Suprapubic skin (tissue), 4 donors: Measurements from ENCODE around the gene TRIAP1. TPM values are rescaled to one million over a fixed set of nuclear protein-coding genes. Genes with fewer than 3 reads are reported as not detected.
"Not testable (repeated sequence)": the region's sequence is repeated elsewhere in the genome, so short reads cannot be mapped to it uniquely, and the experiment has no call there.

ENCODE experiments used
- DNase-seq, 2 donors: peaks; one replicate each; pipeline ENCODE4 v3.0.0-alpha.2; 2019; ENCODE audit warnings: low spot score in 2 of 2
- H3K27ac ChIP-seq: fragments of 200-600 bp; sonication (generic); one replicate; pipeline ENCODE4 v1.5.1; 2019
- H3K27me3 ChIP-seq: fragments of 200-600 bp; sonication (generic); one replicate; pipeline ENCODE4 v1.5.1; 2019
- H3K36me3 ChIP-seq: fragments of 200-600 bp; sonication (generic); one replicate; pipeline ENCODE4 v1.5.1; 2019
- H3K4me1 ChIP-seq: fragments of 200-600 bp; sonication (generic); one replicate; pipeline ENCODE4 v1.5.1; 2019
- H3K4me3 ChIP-seq: fragments of 200-600 bp; sonication (generic); one replicate; pipeline ENCODE4 v1.5.1; 2019; ENCODE audit warnings: mild to moderate bottlenecking
- H3K9me3 ChIP-seq: fragments of 200-600 bp; sonication (generic); one replicate; pipeline ENCODE4 v1.5.1; 2019
- CTCF ChIP-seq, 2 donors: fragments of 200-600 bp in 1 of 2; fragments of 450-650 bp in 1 of 2; sonication (generic) in 1 of 2; IDR thresholded peaks; one replicate each; pipeline ENCODE4 v1.5.1; 2016 to 2019; ENCODE audit warnings: antibody characterized with exemption in 2 of 2, mild to moderate bottlenecking in 1 of 2, moderate library complexity in 1 of 2
- EP300 ChIP-seq: sonication (generic); formaldehyde crosslinking; IDR thresholded peaks from one replicate; pipeline ENCODE4 v1.6.1; 2017; ENCODE audit warnings: antibody characterized with exemption
- POLR2A ChIP-seq, 2 donors: fragments of 450-650 bp; IDR thresholded peaks; one replicate each; pipeline ENCODE4 v1.6.1; 2017; ENCODE audit warnings: antibody characterized with exemption in 2 of 2, mild to moderate bottlenecking in 2 of 2, moderate library complexity in 2 of 2
- POLR2AphosphoS5 ChIP-seq, 3 donors: sonication (generic); formaldehyde crosslinking; IDR thresholded peaks; one replicate each; pipeline ENCODE4 v1.6.1; 2017; ENCODE audit warnings: antibody characterized with exemption in 3 of 3
- WGBS: methylation state at CpG from one replicate; pipeline ENCODE4 v1.1.5; 2018; 5-methylcytosine and 5-hydroxymethylcytosine counted together
- total RNA-seq, 4 donors: library from RNA; depleted of rRNA; stranded (reverse); fragments of >200 nt; gene quantifications; one replicate each; pipeline ENCODE4 v1.1.0, GENCODE V29; 2016

TRIAP1 gene
- total RNA-seq, 4 donors from 2014 or later = 9.7 to 22.9 (median 17.4) TPM

- Histone ChIP-seq H3K27me3 (no peaks in the 10 kb centered on the region), H3K36me3 (peaks cover 92% of the 10 kb centered on the region), H3K9me3 (no peaks in the 10 kb centered on the region), H3K4me3 (no peak overlapping the region), H3K27ac (no peak overlapping the region), H3K4me1 (no peaks in the 10 kb centered on the region)
- DNase-seq = no peak
- TF ChIP-seq POLR2AphosphoS5 (IDR thresholded peaks at IDR 0.05) (no peak), CTCF (IDR thresholded peaks at IDR 0.05) (no peak), EP300 (no peak), POLR2A (IDR thresholded peaks at IDR 0.05) (no peak)
- WGBS = 94% methylated on average over 3 of the region's 3 CpGs
Observed at GRCh38 chr12:120460157-120460556, 14.0 kb upstream of the TRIAP1 start.

GRCh38 chr12:120457133-120457532 is 10.9 kb upstream of the TRIAP1 start:
- Histone ChIP-seq H3K4me1 (no peaks in the 10 kb centered on the region), H3K4me3 (no peak overlapping the region), H3K27ac (no peak overlapping the region), H3K36me3 (peaks cover 71% of the 10 kb centered on the region), H3K9me3 (no peaks in the 10 kb centered on the region), H3K27me3 (no peaks in the 10 kb centered on the region)
- WGBS = 75% methylated on average over 6 of the region's 6 CpGs
- no peak for DNase-seq
- TF ChIP-seq POLR2AphosphoS5 (IDR thresholded peaks at IDR 0.05) (no peak), POLR2A (IDR thresholded peaks at IDR 0.05) (no peak), EP300 (no peak), CTCF (IDR thresholded peaks at IDR 0.05) (no peak)

GRCh38 chr12:120455302-120455701 is 9.1 kb upstream of the TRIAP1 start:
- H3K27ac ChIP-seq = no peak overlapping the region
- no peaks in the 10 kb centered on the region for H3K9me3 ChIP-seq
- no peak overlapping the region for H3K4me3 ChIP-seq
- no peaks in the 10 kb centered on the region for H3K4me1 ChIP-seq
- no peaks in the 10 kb centered on the region for H3K27me3 ChIP-seq
- H3K36me3 ChIP-seq = peaks cover 56% of the 10 kb centered on the region
- no peak for DNase-seq
- WGBS = 93% methylated on average over 7 of the region's 7 CpGs
- TF ChIP-seq POLR2AphosphoS5 (IDR thresholded peaks at IDR 0.05) = no peak
- no peak for TF ChIP-seq EP300
- no peak for TF ChIP-seq CTCF (IDR thresholded peaks at IDR 0.05)
- no peak for TF ChIP-seq POLR2A (IDR thresholded peaks at IDR 0.05)

- WGBS = 60% methylated on average over 4 of the region's 4 CpGs
- TF ChIP-seq POLR2A (IDR thresholded peaks at IDR 0.05) (no peak), CTCF (IDR thresholded peaks at IDR 0.05) (peak; percentile 9 to 70), POLR2AphosphoS5 (IDR thresholded peaks at IDR 0.05) (no peak)
- Histone ChIP-seq H3K36me3 (peaks cover 43% of the 10 kb centered on the region), H3K27me3 (no peaks in the 10 kb centered on the region), H3K4me1 (no peaks in the 10 kb centered on the region), H3K9me3 (no peaks in the 10 kb centered on the region), H3K27ac (no peak overlapping the region), H3K4me3 (no peak overlapping the region)
- DNase-seq = no peak
Observed at GRCh38 chr12:120453977-120454376, 7.8 kb upstream of the TRIAP1 start.

- DNase-seq = no peak
- H3K4me3 ChIP-seq = no peak overlapping the region
- H3K27ac ChIP-seq = no peak overlapping the region
- WGBS = 90% methylated on average over 3 of the region's 3 CpGs
- no peaks in the 10 kb centered on the region for H3K4me1 ChIP-seq
- H3K9me3 ChIP-seq = no peaks in the 10 kb centered on the region
- no peaks in the 10 kb centered on the region for H3K27me3 ChIP-seq
- H3K36me3 ChIP-seq = peaks cover 36% of the 10 kb centered on the region
- TF ChIP-seq POLR2A (IDR thresholded peaks at IDR 0.05) (no peak), CTCF (IDR thresholded peaks at IDR 0.05) (no peak), POLR2AphosphoS5 (IDR thresholded peaks at IDR 0.05) (no peak), EP300 (no peak)
Observed at GRCh38 chr12:120453060-120453750, 7.0 kb upstream of the TRIAP1 start.

- H3K36me3 ChIP-seq = peaks cover 29% of the 10 kb centered on the region
- not testable (repeated sequence) for H3K9me3 ChIP-seq, H3K27me3 ChIP-seq, H3K4me1 ChIP-seq, DNase-seq, H3K4me3 ChIP-seq, H3K27ac ChIP-seq
- WGBS = 86% methylated on average over 5 of the region's 5 CpGs
Observed at GRCh38 chr12:120452524-120452923, 6.3 kb upstream of the TRIAP1 start.
